ENCODE measurements around the gene FRS3. TPM values are rescaled to one million over a fixed set of nuclear protein-coding genes. Genes with fewer than 3 reads are reported as not detected.

FRS3 gene
- total and polyA plus RNA-seq, 2 of the 13 experiments (the other 11 are each of a cell fraction or from before 2014, with no cell fraction given) = 3.0 to 7.4 TPM

GRCh38 chr6:41818271-41819054 lies 38.8 kb upstream of the FRS3 start:
- no peak overlapping the region for H3K9ac ChIP-seq (ENCODE audit: insufficient read depth, low read depth, low read length)
- ChIA-PET POLR2A (no interaction called here), CTCF (ENCODE audit: low intra/inter-chr PET ratio, low total read pairs) (no interaction called here)
- 85% methylated on average over 4 of the region's 4 CpGs for WGBS (ENCODE audit: low lambda C conversion rate)
- no peaks in the 10 kb centered on the region for H3K36me3 ChIP-seq (replicated peaks in 1 of 2; ENCODE audit: control insufficient read depth in 1 of 2, insufficient read depth in 2 of 2, low read length in 2 of 2)
- BruUV-seq (replicated peaks) = no TSS peak
- ATAC-seq (no peak), FAIRE-seq (no peak), DNase-seq (ENCODE audit: low spot score) (no peak)
- H3K27me3 ChIP-seq (ENCODE audit: control insufficient read depth in 1 of 2, insufficient read depth in 2 of 2, low read length in 2 of 2) = no peaks in the 10 kb centered on the region
- TF ChIP-seq ZNF589 (CRISPR knock-in tag; conservative IDR thresholded peaks at IDR 0.05) = no peak
- no peak for TF ChIP-seq GABPA (IDR thresholded peaks at IDR 0.05; ENCODE audit: low read depth, low read length)
- no peak for TF ChIP-seq GABPA (CRISPR knock-in tag; IDR thresholded peaks at IDR 0.05; ENCODE audit: low read depth)
- TF ChIP-seq ZNF33A (CRISPR knock-in tag; IDR thresholded peaks at IDR 0.05; ENCODE audit: borderline replicate concordance) = no peak
- TF ChIP-seq ATF2 (CRISPR knock-in tag; IDR thresholded peaks at IDR 0.05) = no peak
- no peak for TF ChIP-seq ZNF570 (CRISPR knock-in tag; IDR thresholded peaks at IDR 0.05; ENCODE audit: borderline replicate concordance)
- no peak for TF ChIP-seq NFYC (CRISPR knock-in tag; IDR thresholded peaks at IDR 0.05)
- TF ChIP-seq TOE1 (CRISPR knock-in tag; IDR thresholded peaks at IDR 0.05) = no peak
- no peak for TF ChIP-seq ZNF382 (CRISPR knock-in tag; IDR thresholded peaks at IDR 0.05; ENCODE audit: borderline replicate concordance)
- TF ChIP-seq, protein P1, sequence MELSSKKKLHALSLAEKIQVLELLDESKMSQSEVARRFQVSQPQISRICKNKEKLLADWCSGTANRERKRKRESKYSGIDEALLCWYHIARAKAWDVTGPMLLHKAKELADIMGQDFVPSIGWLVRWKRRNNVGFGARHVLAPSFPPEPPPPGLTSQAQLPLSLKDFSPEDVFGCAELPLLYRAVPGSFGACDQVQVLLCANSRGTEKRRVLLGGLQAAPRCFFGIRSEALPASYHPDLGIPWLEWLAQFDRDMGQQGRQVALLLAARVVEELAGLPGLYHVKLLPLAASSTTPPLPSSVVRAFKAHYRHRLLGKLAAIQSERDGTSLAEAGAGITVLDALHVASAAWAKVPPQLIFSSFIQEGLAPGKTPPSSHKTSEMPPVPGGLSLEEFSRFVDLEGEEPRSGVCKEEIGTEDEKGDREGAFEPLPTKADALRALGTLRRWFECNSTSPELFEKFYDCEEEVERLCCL (CRISPR knock-in tag; IDR thresholded peaks at IDR 0.05; ENCODE audit: borderline replicate concordance) = no peak
- TF ChIP-seq ZNF562 (CRISPR knock-in tag; IDR thresholded peaks at IDR 0.05; ENCODE audit: borderline replicate concordance) = no peak
- TF ChIP-seq ZNF441 (CRISPR knock-in tag; IDR thresholded peaks at IDR 0.05; ENCODE audit: borderline replicate concordance) = no peak
- TF ChIP-seq CHCHD3 (CRISPR knock-in tag; IDR thresholded peaks at IDR 0.05) = no peak
- TF ChIP-seq HOXD1 (CRISPR knock-in tag; IDR thresholded peaks at IDR 0.05) = no peak
- TF ChIP-seq RXRA (CRISPR knock-in tag; IDR thresholded peaks at IDR 0.05) = no peak
- no peak overlapping the region for H3K4me2 ChIP-seq (ENCODE audit: low read depth, low read length)
- H3K79me2 ChIP-seq (ENCODE audit: insufficient read depth, low read length) = no peaks in the 10 kb centered on the region
- in situ Hi-C loops (cut with HindIII; ENCODE audit: extremely low pct_ligation_motif_present, low pct_unique_long_range_greater_than_20kb) = no loop called here
- no peak overlapping the region for H3K4me3 ChIP-seq (replicated peaks in 1 of 3; ENCODE audit: insufficient read depth in 1 of 3, low read depth in 2 of 3, low read length in 3 of 3)
- no peaks in the 10 kb centered on the region for H4K20me1 ChIP-seq (ENCODE audit: insufficient read depth, low read length)
- no peaks in the 10 kb centered on the region for H3K9me3 ChIP-seq (ENCODE audit: low read length)
- H2AFZ ChIP-seq (ENCODE audit: low read length) = no peak overlapping the region
- intact Hi-C loops (cut with micrococcal nuclease; ENCODE audit: unreplicated experiment) = no loop called here
- no peaks in the 10 kb centered on the region for H3K4me1 ChIP-seq (ENCODE audit: insufficient read depth, low read length)
- H3K27ac ChIP-seq (ENCODE audit: extremely low read length, insufficient read depth, low read length) = no peak overlapping the region
